Right atrium auricular region (tissue), 2 donors: ENCODE data around the gene FGF16. TPM values are rescaled to one million over a fixed set of nuclear protein-coding genes. Genes with fewer than 3 reads are reported as not detected.
"Not testable (repeated sequence)": the region's sequence is repeated elsewhere in the genome, so short reads cannot be mapped to it uniquely, and the experiment has no call there.

Source experiments
- DNase-seq: peaks from one replicate; pipeline ENCODE4 v3.0.0-alpha.2; 2019; ENCODE audit warnings: low spot score
- H3K27ac ChIP-seq, 2 donors: fragments of 200-600 bp; sonication (generic); 1 replicate in 1 of 2; 2 replicates in 1 of 2; pipeline ENCODE4 v1.5.1; 2016 to 2019
- H3K27me3 ChIP-seq, 2 donors: fragments of 200-600 bp; sonication (generic); one replicate each; pipeline versions ENCODE4 v1.5.1 to v1.6.0; 2017 to 2019
- H3K36me3 ChIP-seq: fragments of 200-600 bp; sonication (generic); one replicate; pipeline ENCODE4 v1.5.1; 2016
- H3K4me1 ChIP-seq, 2 donors: fragments of 200-600 bp; sonication (generic); one replicate each; pipeline versions ENCODE4 v1.5.1 to v1.6.0; 2017 to 2019
- H3K4me3 ChIP-seq, 2 donors: fragments of 200-600 bp; sonication (generic); 1 replicate in 1 of 2; 2 replicates in 1 of 2; pipeline ENCODE4 v1.5.1; 2017 to 2019; ENCODE audit warnings: mild to moderate bottlenecking in 1 of 2, moderate library complexity in 1 of 2
- H3K9me3 ChIP-seq, 2 donors: fragments of 200-600 bp; sonication (generic); one replicate each; pipeline ENCODE4 v1.5.1; 2019
- total RNA-seq, 2 donors: library from RNA; depleted of rRNA; stranded (reverse); fragments of >200 nt; gene quantifications; one replicate each; pipeline ENCODE4 v1.1.0, GENCODE V29; 2016
- TF ChIP-seq, protein P1 (sequence below), 2 donors: fragments of 200-600 bp; sonication (generic); IDR thresholded peaks; one replicate each; pipeline ENCODE4 v1.5.1; 2019; ENCODE audit warnings: antibody characterized with exemption in 2 of 2

FGF16 gene
- not detected for total RNA-seq

GRCh38 chrX:77446908-77447652 lies at the start of gene FGF16:
FGF16 (plus strand) TSS chrX:77447389; CDS start chrX:77447675, 286 bp downstream.
- DNase-seq: no peak
- H3K27ac ChIP-seq: no peak within 1 kb of the TSS

GRCh38 chrX:77398330-77398954 lies 48.7 kb upstream of the FGF16 start:
- no peak overlapping the region for H3K27ac ChIP-seq
- H3K36me3 ChIP-seq: no peaks in the 10 kb centered on the region
- H3K9me3 ChIP-seq: peaks cover 0 to 3% of the 10 kb centered on the region in 2 donors
- TF ChIP-seq, protein P1, sequence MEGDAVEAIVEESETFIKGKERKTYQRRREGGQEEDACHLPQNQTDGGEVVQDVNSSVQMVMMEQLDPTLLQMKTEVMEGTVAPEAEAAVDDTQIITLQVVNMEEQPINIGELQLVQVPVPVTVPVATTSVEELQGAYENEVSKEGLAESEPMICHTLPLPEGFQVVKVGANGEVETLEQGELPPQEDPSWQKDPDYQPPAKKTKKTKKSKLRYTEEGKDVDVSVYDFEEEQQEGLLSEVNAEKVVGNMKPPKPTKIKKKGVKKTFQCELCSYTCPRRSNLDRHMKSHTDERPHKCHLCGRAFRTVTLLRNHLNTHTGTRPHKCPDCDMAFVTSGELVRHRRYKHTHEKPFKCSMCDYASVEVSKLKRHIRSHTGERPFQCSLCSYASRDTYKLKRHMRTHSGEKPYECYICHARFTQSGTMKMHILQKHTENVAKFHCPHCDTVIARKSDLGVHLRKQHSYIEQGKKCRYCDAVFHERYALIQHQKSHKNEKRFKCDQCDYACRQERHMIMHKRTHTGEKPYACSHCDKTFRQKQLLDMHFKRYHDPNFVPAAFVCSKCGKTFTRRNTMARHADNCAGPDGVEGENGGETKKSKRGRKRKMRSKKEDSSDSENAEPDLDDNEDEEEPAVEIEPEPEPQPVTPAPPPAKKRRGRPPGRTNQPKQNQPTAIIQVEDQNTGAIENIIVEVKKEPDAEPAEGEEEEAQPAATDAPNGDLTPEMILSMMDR (IDR thresholded peaks at IDR 0.05): no peak
- no peak for DNase-seq
- no peaks in the 10 kb centered on the region for H3K4me1 ChIP-seq
- no peaks in the 10 kb centered on the region for H3K27me3 ChIP-seq
- H3K4me3 ChIP-seq: no peak overlapping the region

More at GRCh38 chrX:77446908-77447652, at the start of gene FGF16:
- Histone ChIP-seq H3K4me1 (no peaks in the 10 kb centered on the region), H3K4me3 (peak within 1 kb of the TSS; percentile 14 to 41), H3K27me3 (no peaks in the 10 kb centered on the region), H3K9me3 (no peaks in the 10 kb centered on the region), H3K36me3 (no peaks in the 10 kb centered on the region)
- TF ChIP-seq, protein P1 (IDR thresholded peaks at IDR 0.05): no peak

- H3K36me3 ChIP-seq: no peaks in the 10 kb centered on the region
- H3K4me1 ChIP-seq: no peaks in the 10 kb centered on the region
- TF ChIP-seq, protein P1 (IDR thresholded peaks at IDR 0.05): no peak
- no peak overlapping the region for H3K4me3 ChIP-seq
- H3K9me3 ChIP-seq: no peaks in the 10 kb centered on the region
- H3K27ac ChIP-seq: no peak overlapping the region
- H3K27me3 ChIP-seq: no peaks in the 10 kb centered on the region
- DNase-seq: no peak
These were observed 42.8 kb upstream of the FGF16 start for GRCh38 chrX:77404419-77404818.

DNA sequence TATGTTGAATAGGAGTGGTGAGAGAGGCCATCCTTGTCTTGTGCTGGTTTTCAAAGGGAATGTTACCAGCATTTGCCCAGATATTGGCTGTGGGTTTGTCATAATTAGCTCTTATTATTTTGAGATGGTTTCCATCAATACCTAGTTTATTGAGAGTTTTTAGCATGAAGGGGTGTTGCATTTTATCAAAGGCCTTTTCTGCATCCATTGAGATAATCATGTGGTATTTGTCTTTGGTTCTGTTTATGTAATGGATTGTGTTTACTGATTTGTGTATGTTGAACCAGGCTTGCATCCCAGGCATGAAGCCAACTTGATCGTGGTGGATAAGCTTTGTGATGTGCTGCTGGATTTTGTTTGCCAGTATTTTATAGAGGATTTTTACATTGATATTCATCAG lies 39.4 kb upstream of the FGF16 start:
- not testable (repeated sequence) for H3K36me3 ChIP-seq, H3K27ac ChIP-seq, H3K9me3 ChIP-seq, H3K4me1 ChIP-seq, DNase-seq, H3K27me3 ChIP-seq, H3K4me3 ChIP-seq

GRCh38 chrX:77412631-77413030 lies 34.6 kb upstream of the FGF16 start:
- no peaks in the 10 kb centered on the region for H3K36me3 ChIP-seq

GRCh38 chrX:77415161-77415560 lies 32.0 kb upstream of the FGF16 start:
- no peak for DNase-seq
- Histone ChIP-seq H3K9me3 (peaks cover 0 to 3% of the 10 kb centered on the region in 2 donors), H3K27ac (no peak overlapping the region), H3K27me3 (no peaks in the 10 kb centered on the region), H3K4me3 (no peak overlapping the region), H3K4me1 (no peaks in the 10 kb centered on the region), H3K36me3 (no peaks in the 10 kb centered on the region)
- TF ChIP-seq, protein P1 (IDR thresholded peaks at IDR 0.05): no peak

More at GRCh38 chrX:77412631-77413030, 34.6 kb upstream of the FGF16 start:
- TF ChIP-seq, protein P1 (IDR thresholded peaks at IDR 0.05): no peak
- Histone ChIP-seq H3K9me3 (peaks cover 0 to 8% of the 10 kb centered on the region in 2 donors), H3K4me3 (no peak overlapping the region), H3K27ac (no peak overlapping the region), H3K27me3 (no peaks in the 10 kb centered on the region), H3K4me1 (no peaks in the 10 kb centered on the region)
- no peak for DNase-seq
